Activated T-cell treated with anti-CD3 and anti-CD28 coated beads, Interleukin-2, amount 50 U/mL, for 4 hours (primary cell): Measurements from ENCODE around the gene INF2. TPM values are rescaled to one million over a fixed set of nuclear protein-coding genes. Genes with fewer than 3 reads are reported as not detected.

ENCODE experiments used
- ATAC-seq, 2 donors: fragments of 200-7000 bp; cut with Tn5 transposase; one replicate each; pipeline ENCODE4 v1.10.0; 2021
- DNase-seq: peaks from one replicate; pipeline ENCODE4 v3.0.0-alpha.2; 2020
- H3K27me3 Mint-ChIP-seq: one replicate; pipeline ENCODE4 v1.8.0; 2021; ENCODE audit warnings: low read depth, mixed read lengths
- H3K36me3 Mint-ChIP-seq: one replicate; pipeline ENCODE4 v1.8.0; 2022; ENCODE audit warnings: mixed read lengths; ENCODE audit not compliant: insufficient read depth
- H3K4me1 Mint-ChIP-seq: one replicate; pipeline ENCODE4 v1.8.0; 2021; ENCODE audit warnings: low read depth, mixed read lengths
- H3K4me3 Mint-ChIP-seq: one replicate; pipeline ENCODE4 v1.8.0; 2021; ENCODE audit warnings: mild to moderate bottlenecking, moderate library complexity, mixed read lengths
- H3K9me3 Mint-ChIP-seq: one replicate; pipeline ENCODE4 v1.8.0; 2021; ENCODE audit warnings: mixed read lengths
- total RNA-seq, 3 donors: library from RNA; stranded (reverse); gene quantifications; one replicate each; pipeline ENCODE4 v1.2.1, GENCODE V29; 2021

INF2 gene
- total RNA-seq, 3 donors from 2014 or later: 51.8 to 54.9 (median 54.5) TPM

DNA sequence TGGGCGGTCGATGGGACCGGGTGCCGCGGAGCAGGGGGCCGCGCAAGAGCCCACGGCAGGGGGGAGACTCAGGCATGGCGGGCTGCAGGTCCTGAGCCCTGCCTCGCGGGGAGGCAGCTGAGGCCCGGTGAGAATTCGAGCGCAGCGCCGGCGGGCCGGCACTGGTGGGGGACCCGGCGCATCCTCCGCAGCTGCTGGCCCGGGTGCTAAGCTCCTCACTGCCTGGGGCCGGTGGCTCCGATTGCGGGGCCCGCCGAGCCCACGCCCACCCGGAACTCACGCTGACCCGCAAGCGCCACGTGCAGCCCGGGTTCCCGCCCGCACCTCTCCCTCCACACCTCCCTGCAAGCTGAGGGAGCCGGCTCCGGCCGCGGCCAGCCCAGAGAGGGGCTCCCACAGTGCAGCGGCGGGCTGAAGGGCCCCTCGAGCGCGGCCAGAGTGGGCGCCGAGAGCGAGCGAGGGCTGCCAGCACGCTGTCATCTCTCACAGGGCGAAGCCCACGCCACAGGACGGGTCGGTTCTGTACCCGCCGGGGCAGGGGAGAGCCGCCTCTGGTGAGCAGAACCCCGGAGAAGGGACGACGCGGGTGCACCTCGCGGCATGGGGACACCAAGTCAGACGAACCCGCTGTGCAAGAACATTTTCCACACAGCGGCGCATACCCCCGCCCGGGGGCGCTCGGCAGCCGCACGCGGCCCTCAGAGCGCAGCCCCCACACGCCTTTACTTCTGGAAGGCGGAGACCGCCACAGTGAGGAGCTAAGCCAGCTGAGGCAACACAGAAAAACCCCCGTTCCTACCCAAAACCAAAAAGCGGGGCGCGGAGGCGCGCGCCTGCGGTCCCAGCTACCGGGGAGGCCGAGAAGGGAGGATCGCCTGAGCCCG is 62.4 kb downstream of the INF2 start:
- Mint-ChIP-seq H3K27me3 (no peaks in the 10 kb centered on the region), H3K4me3 (peak overlapping the region; percentile 87), H3K9me3 (no peaks in the 10 kb centered on the region), H3K36me3 (peaks cover 9% of the 10 kb centered on the region), H3K4me1 (peaks cover 27% of the 10 kb centered on the region)
- DNase-seq (peak; percentile 15), ATAC-seq (peak; percentile 0 to 1)

DNA sequence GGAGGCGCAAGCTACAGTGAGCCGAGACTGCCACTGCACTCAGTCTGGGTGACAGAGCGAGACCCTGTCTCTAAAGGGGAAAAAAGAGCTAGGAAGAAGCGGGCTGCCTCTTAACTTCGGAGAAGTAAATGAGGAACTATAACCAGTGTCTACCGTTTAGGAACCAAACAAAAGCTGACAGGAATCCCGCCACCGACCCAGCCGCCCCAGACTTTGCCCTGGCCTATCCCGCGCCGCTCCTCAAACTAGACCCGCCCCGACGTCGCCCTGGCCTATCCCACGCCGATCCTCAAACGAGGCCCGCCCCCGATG is 63.0 kb downstream of the INF2 start:
- DNase-seq: no peak
- H3K27me3 Mint-ChIP-seq: no peaks in the 10 kb centered on the region
- H3K36me3 Mint-ChIP-seq: peaks cover 11% of the 10 kb centered on the region
- no peaks in the 10 kb centered on the region for H3K9me3 Mint-ChIP-seq
- ATAC-seq: no peak
- peak overlapping the region; percentile 87 for H3K4me3 Mint-ChIP-seq
- H3K4me1 Mint-ChIP-seq: peaks cover 32% of the 10 kb centered on the region

- DNase-seq (peak; percentile 99), ATAC-seq (peak; percentile 91 to 93)
- H3K36me3 Mint-ChIP-seq: peaks cover 11% of the 10 kb centered on the region
Measured at GRCh38 chr14:104752735-104753527, 63.5 kb downstream of the INF2 start, which contains the start of gene SIVA1. Gene SIVA1, plus strand, starts transcription at chr14:104753147. Its CDS starts 55 bp downstream, at chr14:104753202.

GRCh38 chr14:104753528-104754212 is 64.3 kb downstream of the INF2 start:
- no peak for ATAC-seq
- DNase-seq: no peak
- Mint-ChIP-seq H3K4me1 (peaks cover 32% of the 10 kb centered on the region), H3K4me3 (peak overlapping the region; percentile 87), H3K27me3 (no peaks in the 10 kb centered on the region), H3K9me3 (no peaks in the 10 kb centered on the region), H3K36me3 (peaks cover 11% of the 10 kb centered on the region)

More at GRCh38 chr14:104752735-104753527, 63.5 kb downstream of the INF2 start, which contains the start of gene SIVA1:
- Mint-ChIP-seq H3K27me3 (no peaks in the 10 kb centered on the region), H3K4me1 (peaks cover 32% of the 10 kb centered on the region), H3K9me3 (no peaks in the 10 kb centered on the region), H3K4me3 (peak within 1 kb of the TSS; percentile 87)

GRCh38 chr14:104754213-104754851 is 64.9 kb downstream of the INF2 start:
- DNase-seq: no peak
- Mint-ChIP-seq H3K9me3 (no peaks in the 10 kb centered on the region), H3K4me1 (peaks cover 32% of the 10 kb centered on the region), H3K36me3 (peaks cover 14% of the 10 kb centered on the region), H3K27me3 (no peaks in the 10 kb centered on the region), H3K4me3 (peak overlapping the region; percentile 87)
- no peak for ATAC-seq

DNA sequence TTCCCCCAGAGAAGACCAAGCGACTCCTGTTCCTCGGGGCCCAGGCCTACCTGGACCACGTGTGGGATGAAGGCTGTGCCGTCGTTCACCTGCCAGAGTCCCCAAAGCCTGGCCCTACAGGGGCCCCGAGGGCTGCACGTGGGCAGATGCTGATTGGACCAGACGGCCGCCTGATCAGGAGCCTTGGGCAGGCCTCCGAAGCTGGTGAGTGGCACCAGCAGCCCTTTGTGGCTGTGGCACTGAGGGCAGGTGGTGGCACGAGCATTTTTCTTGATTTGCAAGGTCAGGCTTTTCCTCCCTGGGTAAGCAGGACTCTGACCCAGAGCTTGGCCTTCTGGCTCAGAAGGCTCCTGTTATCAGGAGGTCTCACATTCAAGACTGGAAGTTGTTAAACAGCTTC is 66.2 kb downstream of the INF2 start:
- peaks cover 20% of the 10 kb centered on the region for H3K36me3 Mint-ChIP-seq
- no peaks in the 10 kb centered on the region for H3K27me3 Mint-ChIP-seq
- peaks cover 32% of the 10 kb centered on the region for H3K4me1 Mint-ChIP-seq
- no peak for DNase-seq
- H3K9me3 Mint-ChIP-seq: no peaks in the 10 kb centered on the region
- H3K4me3 Mint-ChIP-seq: no peak overlapping the region
- no peak for ATAC-seq

GRCh38 chr14:104756477-104757237 is 67.2 kb downstream of the INF2 start:
- Mint-ChIP-seq H3K36me3 (peaks cover 26% of the 10 kb centered on the region), H3K9me3 (no peaks in the 10 kb centered on the region), H3K4me3 (no peak overlapping the region), H3K4me1 (peaks cover 30% of the 10 kb centered on the region), H3K27me3 (no peaks in the 10 kb centered on the region)
- no peak for ATAC-seq
- DNase-seq: no peak

- no peak for DNase-seq
- Mint-ChIP-seq H3K9me3 (no peaks in the 10 kb centered on the region), H3K27me3 (no peaks in the 10 kb centered on the region), H3K36me3 (peaks cover 29% of the 10 kb centered on the region), H3K4me1 (peaks cover 30% of the 10 kb centered on the region), H3K4me3 (no peak overlapping the region)
- no peak for ATAC-seq
Measured at GRCh38 chr14:104757238-104757585, 67.8 kb downstream of the INF2 start.

DNA sequence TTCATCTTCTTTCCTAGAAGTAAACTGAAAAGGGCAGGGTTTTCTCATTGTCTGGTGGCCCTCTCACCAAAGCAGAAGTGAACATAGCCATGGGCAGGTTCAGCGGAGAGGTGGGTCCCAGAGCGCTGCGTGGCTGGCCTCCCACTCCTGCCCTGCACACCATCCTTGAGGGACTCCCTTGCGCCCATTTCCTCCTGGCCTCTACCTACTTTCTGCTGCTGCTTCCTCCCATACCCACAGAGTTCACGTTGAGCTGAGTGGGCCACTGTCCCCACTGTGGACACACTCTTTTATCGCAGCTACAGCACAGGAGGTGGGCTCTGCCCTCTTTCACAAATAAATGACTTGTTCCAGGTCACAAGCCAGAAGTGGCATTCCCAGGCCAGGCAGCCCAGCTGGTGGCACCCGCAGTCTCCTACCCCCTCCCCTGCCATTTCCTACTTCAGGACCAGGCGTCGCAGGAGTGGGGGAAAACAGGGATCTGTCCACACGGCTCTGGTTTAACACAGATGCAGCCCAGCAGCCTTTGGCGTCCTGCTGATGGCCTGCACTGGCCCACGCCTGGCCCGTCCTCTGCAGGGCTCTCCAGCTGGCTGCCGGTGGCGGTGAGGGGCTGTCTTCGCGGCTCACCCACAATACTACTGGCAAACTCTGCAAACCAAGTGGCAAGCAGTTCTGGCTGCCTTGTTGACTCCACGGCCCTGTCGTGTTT is 68.4 kb downstream of the INF2 start:
- ATAC-seq (no peak), DNase-seq (no peak)
- Mint-ChIP-seq H3K4me1 (peaks cover 30% of the 10 kb centered on the region), H3K4me3 (no peak overlapping the region), H3K36me3 (peaks cover 30% of the 10 kb centered on the region), H3K27me3 (no peaks in the 10 kb centered on the region), H3K9me3 (no peaks in the 10 kb centered on the region)

DNA sequence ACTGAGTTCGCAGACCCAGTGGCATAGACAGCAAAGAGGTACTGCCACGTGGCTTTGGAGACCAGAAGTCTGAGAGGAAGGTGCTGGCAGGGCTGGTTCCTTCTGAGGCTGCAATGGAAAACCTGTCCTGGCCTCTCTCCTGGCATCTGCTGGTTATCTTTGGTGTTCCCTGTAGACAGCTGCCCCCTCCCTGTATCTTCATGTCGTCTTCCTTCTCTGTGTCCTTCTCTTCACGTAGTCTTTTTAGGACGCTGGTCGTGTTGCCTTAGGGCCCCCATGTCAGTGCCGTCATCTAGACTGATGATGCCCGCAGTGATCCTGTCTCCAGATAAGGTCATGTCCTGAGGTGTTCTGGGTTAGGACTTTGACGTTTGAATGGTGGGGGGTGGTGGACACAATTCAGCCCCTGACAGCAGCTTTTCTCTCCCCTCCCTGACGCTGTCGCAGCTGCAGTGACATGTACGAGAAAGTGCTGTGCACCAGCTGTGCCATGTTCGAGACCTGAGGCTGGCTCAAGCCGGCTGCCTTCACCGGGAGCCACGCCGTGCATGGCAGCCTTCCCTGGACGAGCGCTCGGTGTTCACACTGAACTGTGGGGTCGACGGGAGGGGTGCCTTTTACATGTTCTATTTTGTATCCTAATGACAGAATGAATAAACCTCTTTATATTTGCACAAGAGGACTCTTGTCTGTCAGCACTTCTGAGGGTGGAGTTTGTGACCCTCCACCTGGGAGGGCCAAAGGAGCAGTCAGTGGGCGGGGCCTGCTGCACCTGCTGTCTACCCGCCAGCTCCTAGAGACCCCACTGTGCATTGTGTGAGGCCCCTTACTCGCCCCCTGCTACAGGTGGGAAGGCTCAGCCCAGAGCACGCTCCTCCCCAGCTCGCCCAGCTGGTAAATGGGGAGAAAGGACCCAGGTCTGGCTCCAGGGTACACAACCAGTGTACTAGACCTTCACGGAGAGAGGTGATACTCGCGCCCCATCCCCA is 69.9 kb downstream of the INF2 start:
- Mint-ChIP-seq H3K4me1 (peaks cover 22% of the 10 kb centered on the region), H3K36me3 (peaks cover 30% of the 10 kb centered on the region), H3K27me3 (no peaks in the 10 kb centered on the region), H3K4me3 (no peak overlapping the region), H3K9me3 (no peaks in the 10 kb centered on the region)
- no peak for ATAC-seq
- no peak for DNase-seq

DNA sequence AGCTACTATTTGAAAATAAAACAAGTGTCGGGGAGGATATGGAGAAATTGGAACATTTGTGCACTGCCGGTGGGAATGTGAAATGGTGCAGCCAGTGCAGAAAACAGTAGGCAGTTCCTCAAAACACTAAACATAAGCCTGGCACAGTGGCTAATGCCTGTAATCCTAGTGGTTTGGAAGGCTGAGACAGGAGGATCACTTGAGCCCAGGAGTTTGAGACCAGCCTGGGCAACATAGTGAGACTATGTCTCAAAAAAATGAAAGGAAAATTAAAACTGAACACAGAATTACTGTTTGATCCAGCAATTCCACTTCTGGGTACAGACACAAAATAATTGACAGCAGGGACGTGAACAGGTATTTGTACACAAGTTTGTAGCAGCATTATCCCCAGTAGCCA is 76.1 kb downstream of the INF2 start:
- Mint-ChIP-seq H3K4me1 (peaks cover 3% of the 10 kb centered on the region), H3K9me3 (no peaks in the 10 kb centered on the region), H3K27me3 (no peaks in the 10 kb centered on the region), H3K4me3 (no peak overlapping the region), H3K36me3 (peaks cover 10% of the 10 kb centered on the region)
- DNase-seq: no peak
- no peak for ATAC-seq

- no peaks in the 10 kb centered on the region for H3K27me3 Mint-ChIP-seq
- peaks cover 13% of the 10 kb centered on the region for H3K36me3 Mint-ChIP-seq
- ATAC-seq (no peak), DNase-seq (no peak)
- H3K4me1 Mint-ChIP-seq: peaks cover 3% of the 10 kb centered on the region
- no peak overlapping the region for H3K4me3 Mint-ChIP-seq
- peaks cover 3% of the 10 kb centered on the region for H3K9me3 Mint-ChIP-seq
Measured at GRCh38 chr14:104766256-104766862, 76.9 kb downstream of the INF2 start.
